Sigmoid colon (tissue), 4 donors: ENCODE data around the gene CTNNBL1.

Experiments
- CTCF ChIP-seq, 4 experiments: fragments of 450-650 bp in 3 of 4; fragments of 200-600 bp in 1 of 4; IDR thresholded peaks; one replicate each; pipeline ENCODE4 v1.5.1; 2016 to 2019; ENCODE audit warnings: antibody characterized with exemption in 4 of 4, mild to moderate bottlenecking in 3 of 4, moderate library complexity in 2 of 4
- EP300 ChIP-seq, 4 donors: sonication (generic); formaldehyde crosslinking; IDR thresholded peaks; one replicate each; pipeline ENCODE4 v1.6.1; 2017; ENCODE audit warnings: antibody characterized with exemption in 4 of 4
- POLR2A ChIP-seq, 2 donors: fragments of 450-650 bp; IDR thresholded peaks; one replicate each; pipeline ENCODE4 v1.6.1; 2016; ENCODE audit warnings: antibody characterized with exemption in 2 of 2, mild to moderate bottlenecking in 2 of 2, moderate library complexity in 2 of 2
- POLR2AphosphoS5 ChIP-seq, 4 donors: sonication (generic); formaldehyde crosslinking; IDR thresholded peaks; one replicate each; pipeline ENCODE4 v1.6.1; 2017; ENCODE audit warnings: antibody characterized with exemption in 4 of 4

- TF ChIP-seq CTCF (IDR thresholded peaks at IDR 0.05) = no peak
- TF ChIP-seq POLR2A (IDR thresholded peaks at IDR 0.05) = no peak
- TF ChIP-seq POLR2AphosphoS5 (IDR thresholded peaks at IDR 0.05) = no peak
- no peak for TF ChIP-seq EP300 (IDR thresholded peaks at IDR 0.05)
Measured at GRCh38 chr20:37808233-37809070, 114.6 kb downstream of the CTNNBL1 start.
